Renal cortex interstitium (tissue), 11 donors: ENCODE data around the gene ZNF443. TPM values are rescaled to one million over a fixed set of nuclear protein-coding genes. Genes with fewer than 3 reads are reported as not detected.
"Not testable (repeated sequence)": the region's sequence is repeated elsewhere in the genome, so short reads cannot be mapped to it uniquely, and the experiment has no call there.

Experiments used
- DNase-seq, 11 donors: peaks; one replicate each; pipeline ENCODE4 v3.0.0-alpha.2; 2013; ENCODE audit warnings: low read depth in 9 of 11, low spot score in 4 of 11; ENCODE audit errors: extremely low read depth in 1 of 11
- polyA plus RNA-seq, 3 donors: library from polyadenylated mRNA; unstranded; fragments of 120-200 nt; gene quantifications; one replicate each; pipeline ENCODE4 v1.2.1, GENCODE V29; 2013; ENCODE audit not compliant: insufficient read length in 3 of 3

ZNF443 gene
- polyA plus RNA-seq, 3 donors, result 10.4 to 11.9 (median 10.7) TPM

GRCh38 chr19:12439686-12440540, 908 bp downstream of the ZNF443 start:
- DNase-seq, result peak in 6 of 11 donors; percentile 3 to 15 (median 9)

GRCh38 chr19:12430726-12431299, 10.0 kb downstream of the ZNF443 start:
- not testable (repeated sequence) for DNase-seq

GRCh38 chr19:12425888-12426274, 14.9 kb downstream of the ZNF443 start:
- DNase-seq, result no peak

- no peak for DNase-seq
Observed at GRCh38 chr19:12425236-12425887, 15.5 kb downstream of the ZNF443 start.

GRCh38 chr19:12417273-12417672, 23.5 kb downstream of the ZNF443 start:
- DNase-seq, result not testable (repeated sequence)

GRCh38 chr19:12411893-12412292, 28.9 kb downstream of the ZNF443 start:
- no peak for DNase-seq

- DNase-seq, result peak; percentile 81 to 94 (median 89)
Observed at GRCh38 chr19:12400633-12401502, 40.0 kb downstream of the ZNF443 start, which contains the start of gene ZNF799. ZNF799 (minus strand) TSS chr19:12401271; CDS start chr19:12401070, 201 bp downstream.

GRCh38 chr19:12399901-12400632, 40.8 kb downstream of the ZNF443 start:
- peak in 8 of 11 donors; percentile 4 to 22 (median 12) for DNase-seq

GRCh38 chr19:12391148-12391547, 49.7 kb downstream of the ZNF443 start:
- DNase-seq, result not testable (repeated sequence)

GRCh38 chr19:12386365-12386764, 54.5 kb downstream of the ZNF443 start:
- not testable (repeated sequence) for DNase-seq

- DNase-seq, result no peak
Observed at GRCh38 chr19:12380444-12380737, 60.4 kb downstream of the ZNF443 start.

GRCh38 chr19:12379732-12380443, 60.9 kb downstream of the ZNF443 start:
- DNase-seq, result no peak

Other genes starting within 250 kb of the ZNF443 start
- gene ZNF44, start 146.1 kb downstream of the ZNF443 start, polyA plus RNA-seq, result 10 to 100 TPM; 44.3 to 56.0 (median 52.8) TPM
- 1 to 10 TPM; 3.3 to 4.5 (median 4.2) TPM for gene ZNF563, start 107.4 kb downstream of the ZNF443 start, polyA plus RNA-seq
- 1 to 10 TPM; 6.0 to 7.1 (median 6.3) TPM for gene ZNF442, start 75.3 kb downstream of the ZNF443 start, polyA plus RNA-seq
- 1 to 10 TPM; 6.4 to 7.4 (median 7.4) TPM for gene ZNF799, start 39.8 kb downstream of the ZNF443 start, polyA plus RNA-seq
- 10 to 100 TPM in 1 of 3 donors, 1 to 10 TPM in 2; 7.0 to 11.6 (median 8.3) TPM for gene ZNF709, start 43.8 kb upstream of the ZNF443 start, polyA plus RNA-seq
- gene ZNF564, start 110.5 kb upstream of the ZNF443 start, polyA plus RNA-seq, result 10 to 100 TPM; 12.2 to 13.0 (median 12.5) TPM
- gene ZNF490, start 169.8 kb upstream of the ZNF443 start, polyA plus RNA-seq, result 1 to 10 TPM; 4.3 to 5.0 (median 4.4) TPM
- gene ZNF791, start 169.9 kb upstream of the ZNF443 start, polyA plus RNA-seq, result 10 to 100 TPM; 20.0 to 26.8 (median 26.7) TPM
- 10 to 100 TPM; 28.6 to 38.1 (median 31.5) TPM for gene MAN2B1, start 225.7 kb upstream of the ZNF443 start, polyA plus RNA-seq
- 10 to 100 TPM; 13.7 to 26.0 (median 17.8) TPM for gene WDR83, start 225.8 kb upstream of the ZNF443 start, polyA plus RNA-seq
- gene DHPS, start 240.9 kb upstream of the ZNF443 start, polyA plus RNA-seq, result 100 to 1,000 TPM in 1 of 3 donors, 10 to 100 TPM in 2; 68.5 to 103 (median 83.0) TPM
- gene GNG14, start 247.0 kb upstream of the ZNF443 start, polyA plus RNA-seq, result under 1 TPM in 2 of 3 donors, not detected in 1; 0.45 to 0.55 TPM